GM19043 (cell line): ENCODE results near the gene LUZP2.

Source experiments
- ATAC-seq: cut with Tn5 transposase; IDR thresholded peaks from one replicate; pipeline ENCODE4 v1.9.1; 2021; ENCODE audit warnings: low read depth; ENCODE audit not compliant: unreplicated experiment

The LUZP2 gene

GRCh38 chr11:24705474-24705873, 208.6 kb downstream of the LUZP2 start:
- no peak for ATAC-seq

GRCh38 chr11:24708616-24709015, 211.8 kb downstream of the LUZP2 start:
- ATAC-seq = no peak

GRCh38 chr11:24709928-24710565, 213.2 kb downstream of the LUZP2 start:
- no peak for ATAC-seq

GRCh38 chr11:24714601-24715000, 217.7 kb downstream of the LUZP2 start:
- no peak for ATAC-seq

GRCh38 chr11:24716403-24716802, 219.6 kb downstream of the LUZP2 start:
- ATAC-seq = no peak

GRCh38 chr11:24723231-24723630, 226.4 kb downstream of the LUZP2 start:
- no peak for ATAC-seq

- no peak for ATAC-seq
Observed at GRCh38 chr11:24731554-24731953, 234.7 kb downstream of the LUZP2 start.

GRCh38 chr11:24734742-24735237, 237.9 kb downstream of the LUZP2 start:
- no peak for ATAC-seq

GRCh38 chr11:24738972-24739371, 242.1 kb downstream of the LUZP2 start:
- no peak for ATAC-seq

GRCh38 chr11:24739637-24740036, 242.8 kb downstream of the LUZP2 start:
- no peak for ATAC-seq

GRCh38 chr11:24747275-24748251, 250.7 kb downstream of the LUZP2 start:
- no peak for ATAC-seq

GRCh38 chr11:24748261-24748660, 251.4 kb downstream of the LUZP2 start:
- ATAC-seq = no peak

- ATAC-seq = no peak
Observed at GRCh38 chr11:24754406-24754805, 257.6 kb downstream of the LUZP2 start.

GRCh38 chr11:24755260-24755839, 258.5 kb downstream of the LUZP2 start:
- no peak for ATAC-seq

GRCh38 chr11:24759742-24760141, 262.9 kb downstream of the LUZP2 start:
- ATAC-seq = no peak

GRCh38 chr11:24760681-24761080, 263.8 kb downstream of the LUZP2 start:
- ATAC-seq = no peak

- ATAC-seq = no peak
Observed at GRCh38 chr11:24762076-24762475, 265.2 kb downstream of the LUZP2 start.

GRCh38 chr11:24767411-24767810, 270.6 kb downstream of the LUZP2 start:
- no peak for ATAC-seq

GRCh38 chr11:24773322-24773721, 276.5 kb downstream of the LUZP2 start:
- no peak for ATAC-seq

- ATAC-seq = no peak
Observed at GRCh38 chr11:24779791-24780190, 282.9 kb downstream of the LUZP2 start.

GRCh38 chr11:24781288-24781687, 284.4 kb downstream of the LUZP2 start:
- no peak for ATAC-seq
